ENCODE data around the gene SORL1-AS1.
"Not testable (repeated sequence)": the region's sequence is repeated elsewhere in the genome, so short reads cannot be mapped to it uniquely, and the experiment has no call there.

The SORL1-AS1 gene

DNA sequence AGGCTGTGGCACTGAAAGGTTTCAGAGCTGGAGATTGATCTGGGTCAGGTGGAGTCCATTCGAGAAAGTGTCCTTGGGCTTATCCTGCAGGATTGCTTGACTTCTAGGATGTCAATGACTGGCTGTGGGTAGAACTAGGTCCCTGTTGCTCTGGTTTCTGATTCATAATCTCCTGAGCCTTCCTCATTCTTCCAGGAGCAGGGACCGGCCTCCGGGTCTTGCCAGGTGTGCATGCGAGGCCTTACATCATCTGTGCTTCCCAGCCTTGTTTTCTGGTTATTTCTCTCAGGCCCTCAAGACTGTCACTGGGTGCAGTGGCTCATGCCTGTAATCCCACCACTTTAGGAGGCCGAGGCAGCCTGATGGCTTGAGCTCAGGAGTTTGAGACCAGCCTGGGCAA, 33.3 kb upstream of the SORL1-AS1 start:
- no peak for TF ChIP-seq POLR2A (IDR thresholded peaks at IDR 0.05)
- TF ChIP-seq, protein P1, sequence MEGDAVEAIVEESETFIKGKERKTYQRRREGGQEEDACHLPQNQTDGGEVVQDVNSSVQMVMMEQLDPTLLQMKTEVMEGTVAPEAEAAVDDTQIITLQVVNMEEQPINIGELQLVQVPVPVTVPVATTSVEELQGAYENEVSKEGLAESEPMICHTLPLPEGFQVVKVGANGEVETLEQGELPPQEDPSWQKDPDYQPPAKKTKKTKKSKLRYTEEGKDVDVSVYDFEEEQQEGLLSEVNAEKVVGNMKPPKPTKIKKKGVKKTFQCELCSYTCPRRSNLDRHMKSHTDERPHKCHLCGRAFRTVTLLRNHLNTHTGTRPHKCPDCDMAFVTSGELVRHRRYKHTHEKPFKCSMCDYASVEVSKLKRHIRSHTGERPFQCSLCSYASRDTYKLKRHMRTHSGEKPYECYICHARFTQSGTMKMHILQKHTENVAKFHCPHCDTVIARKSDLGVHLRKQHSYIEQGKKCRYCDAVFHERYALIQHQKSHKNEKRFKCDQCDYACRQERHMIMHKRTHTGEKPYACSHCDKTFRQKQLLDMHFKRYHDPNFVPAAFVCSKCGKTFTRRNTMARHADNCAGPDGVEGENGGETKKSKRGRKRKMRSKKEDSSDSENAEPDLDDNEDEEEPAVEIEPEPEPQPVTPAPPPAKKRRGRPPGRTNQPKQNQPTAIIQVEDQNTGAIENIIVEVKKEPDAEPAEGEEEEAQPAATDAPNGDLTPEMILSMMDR (IDR thresholded peaks at IDR 0.05): no peak
- Histone ChIP-seq H3K4me1 (no peaks in the 10 kb centered on the region), H3K27ac (no peak overlapping the region), H3K36me3 (no peaks in the 10 kb centered on the region), H3K4me3 (no peak overlapping the region), H3K9me3 (no peaks in the 10 kb centered on the region), H3K27me3 (no peaks in the 10 kb centered on the region)
- intact Hi-C loops (cut with DNase I; ENCODE audit: low total_unique reads): no loop called here
- DNase-seq: no peak

DNA sequence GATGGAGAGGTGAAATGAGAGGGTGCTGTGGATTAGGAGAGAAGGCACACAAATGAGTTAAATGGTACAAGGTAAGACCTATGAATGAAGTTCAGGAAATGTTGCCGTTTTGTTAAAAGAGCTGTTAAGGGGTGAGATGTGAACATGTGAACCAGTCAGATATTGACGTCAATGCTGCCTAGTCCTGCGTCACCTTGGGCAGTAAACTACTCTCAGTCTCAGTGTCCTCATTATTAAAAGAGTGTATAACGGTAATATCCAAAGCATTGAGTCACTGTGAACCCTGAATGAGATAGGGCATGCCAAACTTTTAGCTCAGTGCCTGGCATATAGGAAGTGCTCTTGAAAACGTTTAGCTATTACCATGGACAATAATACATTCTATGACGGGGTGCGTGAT, 32.4 kb upstream of the SORL1-AS1 start:
- H3K4me3 ChIP-seq: no peak overlapping the region
- no peak overlapping the region for H3K27ac ChIP-seq
- DNase-seq: no peak
- no peaks in the 10 kb centered on the region for H3K4me1 ChIP-seq
- H3K27me3 ChIP-seq: no peaks in the 10 kb centered on the region
- TF ChIP-seq POLR2A (IDR thresholded peaks at IDR 0.05): no peak
- TF ChIP-seq, protein P1 (IDR thresholded peaks at IDR 0.05): no peak
- intact Hi-C loops (cut with DNase I; ENCODE audit: low total_unique reads): no loop called here
- H3K9me3 ChIP-seq: no peaks in the 10 kb centered on the region
- no peaks in the 10 kb centered on the region for H3K36me3 ChIP-seq

DNA sequence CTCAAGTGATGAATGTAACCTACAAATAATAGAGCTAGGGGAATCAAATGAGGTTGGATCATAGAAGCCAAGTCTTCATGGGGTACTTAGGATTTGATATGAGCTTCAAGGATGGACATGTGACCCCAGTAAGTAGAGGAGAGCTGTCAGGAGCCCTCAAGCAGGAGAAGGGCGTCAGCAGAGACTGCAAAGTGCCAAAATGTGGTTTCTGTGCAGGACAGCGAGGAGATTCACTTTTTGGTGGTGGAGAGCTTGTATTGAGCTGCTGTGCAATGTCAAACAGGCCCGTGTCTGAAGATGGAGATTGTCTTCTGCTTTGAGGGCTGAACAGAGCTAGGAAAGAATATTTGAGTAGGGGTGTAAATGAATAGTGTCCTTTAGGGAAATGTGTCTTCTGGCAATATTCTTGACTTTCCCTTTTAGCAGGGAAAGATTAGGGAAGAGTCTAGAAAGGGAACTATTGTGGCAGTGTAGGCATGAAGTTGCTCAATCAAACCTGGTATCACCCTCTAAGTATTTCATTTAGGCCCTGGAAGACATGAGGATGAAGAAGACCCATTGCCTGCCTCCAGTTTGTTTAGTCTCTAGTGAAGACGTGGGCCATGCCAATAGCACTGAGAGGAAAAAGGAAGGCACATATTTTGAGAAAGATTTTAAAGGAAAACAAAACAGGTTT, 31.2 kb upstream of the SORL1-AS1 start:
- intact Hi-C loops (cut with DNase I; ENCODE audit: low total_unique reads): no loop called here
- H3K4me1 ChIP-seq: no peaks in the 10 kb centered on the region
- DNase-seq: no peak
- TF ChIP-seq POLR2A (IDR thresholded peaks at IDR 0.05): no peak
- TF ChIP-seq, protein P1 (IDR thresholded peaks at IDR 0.05): no peak
- no peaks in the 10 kb centered on the region for H3K27me3 ChIP-seq
- H3K9me3 ChIP-seq: no peaks in the 10 kb centered on the region
- H3K36me3 ChIP-seq: no peaks in the 10 kb centered on the region
- H3K27ac ChIP-seq: no peak overlapping the region
- H3K4me3 ChIP-seq: no peak overlapping the region

DNA sequence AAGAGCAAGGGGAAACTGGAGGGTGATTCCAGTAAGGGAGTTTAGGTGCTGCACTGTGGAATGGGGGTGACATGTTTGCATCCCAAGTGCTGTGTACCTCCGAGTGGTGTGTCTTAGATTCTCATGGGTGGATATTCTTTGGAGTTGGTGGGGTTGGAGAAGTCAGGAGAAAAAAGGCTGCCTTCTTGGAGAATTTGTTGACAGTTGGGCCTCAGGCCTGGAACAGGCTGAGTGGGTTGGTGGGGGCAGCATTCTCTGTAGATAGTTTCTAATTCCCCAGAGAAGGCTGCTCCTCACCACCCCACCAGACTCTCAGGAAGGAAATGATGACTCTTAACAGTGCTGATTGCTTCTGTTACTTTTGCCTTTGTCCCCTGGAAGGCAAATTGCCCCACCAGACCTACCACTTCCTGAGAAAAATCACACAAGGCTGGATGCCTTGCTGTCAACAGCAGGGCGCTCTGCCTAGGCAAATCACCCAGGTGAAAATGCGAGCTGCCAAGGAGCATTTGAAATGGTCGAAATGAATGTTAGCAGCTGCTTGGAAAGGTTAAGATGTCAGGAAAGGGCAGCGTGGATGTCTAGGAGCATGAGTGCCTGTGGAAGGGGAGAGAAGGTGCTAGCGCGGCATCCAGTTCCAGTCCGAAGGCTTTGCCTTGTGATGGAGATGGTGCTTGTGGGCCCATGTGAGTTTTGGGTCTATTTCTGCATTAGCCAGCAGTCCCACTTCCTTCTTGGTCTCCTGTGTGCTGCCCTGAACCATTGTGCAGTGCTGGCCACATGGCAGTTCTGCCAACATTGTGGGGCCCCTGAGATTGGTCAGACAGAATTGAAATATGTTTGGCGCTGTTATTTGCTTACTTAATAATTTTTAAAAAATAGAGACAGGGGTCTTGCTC, 29.7 kb upstream of the SORL1-AS1 start:
- no peak overlapping the region for H3K4me3 ChIP-seq
- DNase-seq: no peak
- no peaks in the 10 kb centered on the region for H3K9me3 ChIP-seq
- TF ChIP-seq POLR2A (IDR thresholded peaks at IDR 0.05): no peak
- TF ChIP-seq, protein P1 (IDR thresholded peaks at IDR 0.05): no peak
- H3K4me1 ChIP-seq: no peaks in the 10 kb centered on the region
- H3K36me3 ChIP-seq: no peaks in the 10 kb centered on the region
- H3K27ac ChIP-seq: no peak overlapping the region
- intact Hi-C loops (cut with DNase I; ENCODE audit: low total_unique reads): no loop called here
- no peaks in the 10 kb centered on the region for H3K27me3 ChIP-seq

DNA sequence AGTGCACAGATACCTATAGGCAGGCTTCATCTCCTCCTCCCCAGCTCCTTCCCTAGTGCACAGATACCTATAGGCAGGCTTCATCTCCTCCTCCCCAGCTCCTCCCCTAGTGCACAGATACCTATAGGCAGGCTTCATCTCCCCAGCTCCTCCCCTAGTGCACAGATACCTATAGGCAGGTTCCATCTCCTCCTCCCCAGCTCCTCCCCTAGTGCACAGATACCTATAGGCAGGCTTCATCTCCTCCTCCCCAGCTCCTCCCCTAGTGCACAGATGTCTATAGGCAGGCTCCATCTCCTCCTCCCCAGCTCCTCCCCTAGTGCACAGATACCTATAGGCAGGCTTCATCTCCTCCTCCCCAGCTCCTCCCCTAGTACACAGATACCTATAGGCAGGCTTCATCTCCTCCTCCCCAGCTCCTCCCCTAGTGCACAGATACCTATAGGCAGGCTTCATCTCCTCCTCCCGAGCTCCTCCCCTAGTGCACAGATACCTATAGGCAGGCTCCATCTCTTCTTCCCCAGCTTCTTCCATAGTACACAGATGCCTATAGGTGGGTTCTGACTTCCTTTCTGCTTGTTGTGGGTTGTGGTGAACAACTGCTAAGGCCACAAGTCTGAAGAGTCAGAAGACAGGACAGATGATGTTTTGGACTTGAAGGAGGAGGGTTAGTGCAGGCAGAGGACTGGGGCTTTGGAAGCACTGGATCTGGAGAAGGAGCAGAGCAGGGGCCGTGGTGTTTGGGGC, 28.9 kb upstream of the SORL1-AS1 start:
- H3K4me3 ChIP-seq; H3K27me3 ChIP-seq; H3K36me3 ChIP-seq; H3K9me3 ChIP-seq; H3K27ac ChIP-seq; DNase-seq; H3K4me1 ChIP-seq; intact Hi-C loops (cut with DNase I; ENCODE audit: low total_unique reads): not testable (repeated sequence)

Measured in uterus (tissue), 3 donors.